NCI-H748 treated with DMSO at 0.1 percent for 48 hours (cell line): ENCODE measurements around the gene PNPLA1.

ENCODE experiments used
- DNase-seq: peaks from one replicate; lab custom pipeline; 2025; lab: John Stamatoyannopoulos, UW

The PNPLA1 gene

GRCh38 chr6:36246506-36247268 is 23.2 kb upstream of the PNPLA1 start:
- DNase-seq = no peak

- DNase-seq = no peak
Observed at GRCh38 chr6:36247693-36248092, 22.2 kb upstream of the PNPLA1 start.

- DNase-seq = no peak
Observed at GRCh38 chr6:36248980-36249379, 20.9 kb upstream of the PNPLA1 start.

GRCh38 chr6:36249536-36249935 is 20.3 kb upstream of the PNPLA1 start:
- DNase-seq = no peak

GRCh38 chr6:36252005-36252404 is 17.9 kb upstream of the PNPLA1 start:
- DNase-seq = no peak

GRCh38 chr6:36263390-36264000 is 6.4 kb upstream of the PNPLA1 start:
- no peak for DNase-seq

GRCh38 chr6:36265744-36266143 is 4.1 kb upstream of the PNPLA1 start:
- DNase-seq = no peak

- DNase-seq = no peak
Observed at GRCh38 chr6:36266913-36267644, 2.8 kb upstream of the PNPLA1 start.

GRCh38 chr6:36267731-36268477 is 2.0 kb upstream of the PNPLA1 start:
- DNase-seq = no peak

- DNase-seq = no peak
Observed at GRCh38 chr6:36268478-36269275, 1.2 kb upstream of the PNPLA1 start.

- no peak for DNase-seq
Observed at GRCh38 chr6:36272234-36272633, 2.4 kb downstream of the PNPLA1 start.

GRCh38 chr6:36273067-36273466 is 3.2 kb downstream of the PNPLA1 start:
- DNase-seq = no peak

GRCh38 chr6:36273802-36274514 is 4.1 kb downstream of the PNPLA1 start:
- no peak for DNase-seq

GRCh38 chr6:36276581-36277536 is 7.0 kb downstream of the PNPLA1 start:
- no peak for DNase-seq

- no peak for DNase-seq
Observed at GRCh38 chr6:36277946-36278470, 8.1 kb downstream of the PNPLA1 start.

- DNase-seq = no peak
Observed at GRCh38 chr6:36280467-36280866, 10.6 kb downstream of the PNPLA1 start.

GRCh38 chr6:36280983-36281382 is 11.1 kb downstream of the PNPLA1 start:
- no peak for DNase-seq

- no peak for DNase-seq
Observed at GRCh38 chr6:36283608-36284007, 13.7 kb downstream of the PNPLA1 start.

- DNase-seq = no peak
Observed at GRCh38 chr6:36284359-36284758, 14.5 kb downstream of the PNPLA1 start.
